ENCODE results near the gene DHCR24. TPM values are rescaled to one million over a fixed set of nuclear protein-coding genes. Genes with fewer than 3 reads are reported as not detected.

Gene DHCR24
- total and polyA plus RNA-seq, 2 experiments from 2014 or later: 124 to 453 TPM

DNA sequence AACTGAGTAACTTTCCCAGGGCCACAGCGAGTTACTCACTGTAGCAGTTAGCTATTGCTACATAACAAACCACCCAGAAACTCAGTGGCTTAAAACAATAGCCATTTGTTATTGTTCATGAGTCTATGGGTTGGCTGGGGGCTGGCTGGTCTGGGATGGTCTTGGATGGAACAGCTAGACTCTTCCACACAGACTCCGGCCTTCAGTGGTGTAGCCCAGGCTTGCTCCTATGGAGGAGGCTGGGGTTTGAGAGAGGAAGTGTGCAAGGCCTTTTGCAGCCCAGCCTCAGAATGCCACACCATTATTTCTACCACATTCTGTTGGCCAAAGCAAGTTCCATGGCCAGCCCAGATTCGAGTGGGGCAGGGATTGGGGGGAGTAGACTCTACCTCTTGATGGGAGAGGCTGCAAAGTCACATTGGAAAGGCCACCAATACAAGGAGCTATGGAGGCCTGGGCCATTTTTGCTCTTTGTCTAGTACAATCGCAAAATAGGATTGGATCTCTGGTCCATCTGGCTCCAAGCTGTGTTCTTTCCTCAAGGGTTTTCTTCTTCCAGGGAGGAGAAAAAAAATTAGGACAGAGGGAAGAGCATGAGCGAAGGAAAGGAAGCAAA, 48.3 kb downstream of the DHCR24 start:
- Histone ChIP-seq H3K4me1 (ENCODE audit: insufficient read depth) (no peaks in the 10 kb centered on the region), H3K27me3 (ENCODE audit: insufficient read depth) (no peaks in the 10 kb centered on the region), H3K9me2 (ENCODE audit: insufficient read depth) (no peaks in the 10 kb centered on the region), H3K36me3 (ENCODE audit: insufficient read depth) (no peaks in the 10 kb centered on the region), H3F3A (replicated peaks; ENCODE audit: low read depth) (no peaks in the 10 kb centered on the region), H3K79me2 (replicated peaks; ENCODE audit: insufficient read depth) (no peaks in the 10 kb centered on the region), H4K20me1 (replicated peaks; ENCODE audit: insufficient read depth) (no peaks in the 10 kb centered on the region), H3K27ac (ENCODE audit: low read depth) (no peak overlapping the region), H3K4me3 (no peak overlapping the region), H3K4me2 (no peak overlapping the region), H2AFZ (no peak overlapping the region)
- Mint-ChIP-seq H3K27me3 (ENCODE audit: insufficient read depth, low read depth, poor library complexity) (peaks cover 11% of the 10 kb centered on the region), H3K9me3 (no peaks in the 10 kb centered on the region), H3K4me3 (no peak overlapping the region), H3K36me3 (ENCODE audit: low read depth) (no peaks in the 10 kb centered on the region; the same call in 2 of the 3 replicates), H3K4me1 (peaks cover 4% of the 10 kb centered on the region; the same call in 1 of the 3 replicates), H3K27ac (no peak overlapping the region)
- ATAC-seq (no peak), DNase-seq (ENCODE audit: low spot score) (no peak)
- TF ChIP-seq, protein P1, sequence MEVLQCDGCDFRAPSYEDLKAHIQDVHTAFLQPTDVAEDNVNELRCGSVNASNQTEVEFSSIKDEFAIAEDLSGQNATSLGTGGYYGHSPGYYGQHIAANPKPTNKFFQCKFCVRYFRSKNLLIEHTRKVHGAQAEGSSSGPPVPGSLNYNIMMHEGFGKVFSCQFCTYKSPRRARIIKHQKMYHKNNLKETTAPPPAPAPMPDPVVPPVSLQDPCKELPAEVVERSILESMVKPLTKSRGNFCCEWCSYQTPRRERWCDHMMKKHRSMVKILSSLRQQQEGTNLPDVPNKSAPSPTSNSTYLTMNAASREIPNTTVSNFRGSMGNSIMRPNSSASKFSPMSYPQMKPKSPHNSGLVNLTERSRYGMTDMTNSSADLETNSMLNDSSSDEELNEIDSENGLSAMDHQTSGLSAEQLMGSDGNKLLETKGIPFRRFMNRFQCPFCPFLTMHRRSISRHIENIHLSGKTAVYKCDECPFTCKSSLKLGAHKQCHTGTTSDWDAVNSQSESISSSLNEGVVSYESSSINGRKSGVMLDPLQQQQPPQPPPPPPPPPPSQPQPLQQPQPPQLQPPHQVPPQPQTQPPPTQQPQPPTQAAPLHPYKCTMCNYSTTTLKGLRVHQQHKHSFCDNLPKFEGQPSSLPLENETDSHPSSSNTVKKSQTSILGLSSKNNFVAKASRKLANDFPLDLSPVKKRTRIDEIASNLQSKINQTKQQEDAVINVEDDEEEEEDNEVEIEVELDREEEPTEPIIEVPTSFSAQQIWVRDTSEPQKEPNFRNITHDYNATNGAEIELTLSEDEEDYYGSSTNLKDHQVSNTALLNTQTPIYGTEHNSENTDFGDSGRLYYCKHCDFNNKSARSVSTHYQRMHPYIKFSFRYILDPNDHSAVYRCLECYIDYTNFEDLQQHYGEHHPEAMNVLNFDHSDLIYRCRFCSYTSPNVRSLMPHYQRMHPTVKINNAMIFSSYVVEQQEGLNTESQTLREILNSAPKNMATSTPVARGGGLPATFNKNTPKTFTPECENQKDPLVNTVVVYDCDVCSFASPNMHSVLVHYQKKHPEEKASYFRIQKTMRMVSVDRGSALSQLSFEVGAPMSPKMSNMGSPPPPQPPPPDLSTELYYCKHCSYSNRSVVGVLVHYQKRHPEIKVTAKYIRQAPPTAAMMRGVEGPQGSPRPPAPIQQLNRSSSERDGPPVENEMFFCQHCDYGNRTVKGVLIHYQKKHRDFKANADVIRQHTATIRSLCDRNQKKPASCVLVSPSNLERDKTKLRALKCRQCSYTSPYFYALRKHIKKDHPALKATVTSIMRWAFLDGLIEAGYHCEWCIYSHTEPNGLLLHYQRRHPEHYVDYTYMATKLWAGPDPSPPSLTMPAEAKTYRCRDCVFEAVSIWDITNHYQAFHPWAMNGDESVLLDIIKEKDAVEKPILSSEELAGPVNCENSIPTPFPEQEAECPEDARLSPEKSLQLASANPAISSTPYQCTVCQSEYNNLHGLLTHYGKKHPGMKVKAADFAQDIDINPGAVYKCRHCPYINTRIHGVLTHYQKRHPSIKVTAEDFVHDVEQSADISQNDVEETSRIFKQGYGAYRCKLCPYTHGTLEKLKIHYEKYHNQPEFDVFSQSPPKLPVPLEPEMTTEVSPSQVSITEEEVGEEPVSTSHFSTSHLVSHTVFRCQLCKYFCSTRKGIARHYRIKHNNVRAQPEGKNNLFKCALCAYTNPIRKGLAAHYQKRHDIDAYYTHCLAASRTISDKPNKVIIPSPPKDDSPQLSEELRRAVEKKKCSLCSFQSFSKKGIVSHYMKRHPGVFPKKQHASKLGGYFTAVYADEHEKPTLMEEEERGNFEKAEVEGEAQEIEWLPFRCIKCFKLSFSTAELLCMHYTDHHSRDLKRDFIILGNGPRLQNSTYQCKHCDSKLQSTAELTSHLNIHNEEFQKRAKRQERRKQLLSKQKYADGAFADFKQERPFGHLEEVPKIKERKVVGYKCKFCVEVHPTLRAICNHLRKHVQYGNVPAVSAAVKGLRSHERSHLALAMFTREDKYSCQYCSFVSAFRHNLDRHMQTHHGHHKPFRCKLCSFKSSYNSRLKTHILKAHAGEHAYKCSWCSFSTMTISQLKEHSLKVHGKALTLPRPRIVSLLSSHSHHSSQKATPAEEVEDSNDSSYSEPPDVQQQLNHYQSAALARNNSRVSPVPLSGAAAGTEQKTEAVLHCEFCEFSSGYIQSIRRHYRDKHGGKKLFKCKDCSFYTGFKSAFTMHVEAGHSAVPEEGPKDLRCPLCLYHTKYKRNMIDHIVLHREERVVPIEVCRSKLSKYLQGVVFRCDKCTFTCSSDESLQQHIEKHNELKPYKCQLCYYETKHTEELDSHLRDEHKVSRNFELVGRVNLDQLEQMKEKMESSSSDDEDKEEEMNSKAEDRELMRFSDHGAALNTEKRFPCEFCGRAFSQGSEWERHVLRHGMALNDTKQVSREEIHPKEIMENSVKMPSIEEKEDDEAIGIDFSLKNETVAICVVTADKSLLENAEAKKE (CRISPR knock-in tag; IDR thresholded peaks at IDR 0.05): no peak
- TF ChIP-seq, protein P2, sequence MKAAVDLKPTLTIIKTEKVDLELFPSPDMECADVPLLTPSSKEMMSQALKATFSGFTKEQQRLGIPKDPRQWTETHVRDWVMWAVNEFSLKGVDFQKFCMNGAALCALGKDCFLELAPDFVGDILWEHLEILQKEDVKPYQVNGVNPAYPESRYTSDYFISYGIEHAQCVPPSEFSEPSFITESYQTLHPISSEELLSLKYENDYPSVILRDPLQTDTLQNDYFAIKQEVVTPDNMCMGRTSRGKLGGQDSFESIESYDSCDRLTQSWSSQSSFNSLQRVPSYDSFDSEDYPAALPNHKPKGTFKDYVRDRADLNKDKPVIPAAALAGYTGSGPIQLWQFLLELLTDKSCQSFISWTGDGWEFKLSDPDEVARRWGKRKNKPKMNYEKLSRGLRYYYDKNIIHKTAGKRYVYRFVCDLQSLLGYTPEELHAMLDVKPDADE (IDR thresholded peaks at IDR 0.05): no peak
- TF ChIP-seq EZH2 (IDR thresholded peaks at IDR 0.05; ENCODE audit: low read depth, unreplicated experiment) (no peak), ZNF331 (CRISPR knock-in tag; IDR thresholded peaks at IDR 0.05; ENCODE audit: low read depth) (no peak), STAT1 (IDR thresholded peaks at IDR 0.05; ENCODE audit: unreplicated experiment) (no peak), ZNF114 (CRISPR knock-in tag; IDR thresholded peaks at IDR 0.05) (no peak), CREB1 (CRISPR knock-in tag; IDR thresholded peaks at IDR 0.05; ENCODE audit: low read depth) (no peak), EZH2phosphoT487 (IDR thresholded peaks at IDR 0.05; ENCODE audit: unreplicated experiment) (no peak), NANOG (IDR thresholded peaks at IDR 0.05; ENCODE audit: borderline replicate concordance) (no peak), JUNB (IDR thresholded peaks at IDR 0.05; ENCODE audit: unreplicated experiment) (no peak), POLR2AphosphoS5 (IDR thresholded peaks at IDR 0.05; ENCODE audit: low read depth) (no peak)
- TF ChIP-seq, protein P3, sequence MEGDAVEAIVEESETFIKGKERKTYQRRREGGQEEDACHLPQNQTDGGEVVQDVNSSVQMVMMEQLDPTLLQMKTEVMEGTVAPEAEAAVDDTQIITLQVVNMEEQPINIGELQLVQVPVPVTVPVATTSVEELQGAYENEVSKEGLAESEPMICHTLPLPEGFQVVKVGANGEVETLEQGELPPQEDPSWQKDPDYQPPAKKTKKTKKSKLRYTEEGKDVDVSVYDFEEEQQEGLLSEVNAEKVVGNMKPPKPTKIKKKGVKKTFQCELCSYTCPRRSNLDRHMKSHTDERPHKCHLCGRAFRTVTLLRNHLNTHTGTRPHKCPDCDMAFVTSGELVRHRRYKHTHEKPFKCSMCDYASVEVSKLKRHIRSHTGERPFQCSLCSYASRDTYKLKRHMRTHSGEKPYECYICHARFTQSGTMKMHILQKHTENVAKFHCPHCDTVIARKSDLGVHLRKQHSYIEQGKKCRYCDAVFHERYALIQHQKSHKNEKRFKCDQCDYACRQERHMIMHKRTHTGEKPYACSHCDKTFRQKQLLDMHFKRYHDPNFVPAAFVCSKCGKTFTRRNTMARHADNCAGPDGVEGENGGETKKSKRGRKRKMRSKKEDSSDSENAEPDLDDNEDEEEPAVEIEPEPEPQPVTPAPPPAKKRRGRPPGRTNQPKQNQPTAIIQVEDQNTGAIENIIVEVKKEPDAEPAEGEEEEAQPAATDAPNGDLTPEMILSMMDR (conservative IDR thresholded peaks at IDR 0.05; ENCODE audit: low read depth in 2 of 2): no peak
- TF ChIP-seq, protein P4, sequence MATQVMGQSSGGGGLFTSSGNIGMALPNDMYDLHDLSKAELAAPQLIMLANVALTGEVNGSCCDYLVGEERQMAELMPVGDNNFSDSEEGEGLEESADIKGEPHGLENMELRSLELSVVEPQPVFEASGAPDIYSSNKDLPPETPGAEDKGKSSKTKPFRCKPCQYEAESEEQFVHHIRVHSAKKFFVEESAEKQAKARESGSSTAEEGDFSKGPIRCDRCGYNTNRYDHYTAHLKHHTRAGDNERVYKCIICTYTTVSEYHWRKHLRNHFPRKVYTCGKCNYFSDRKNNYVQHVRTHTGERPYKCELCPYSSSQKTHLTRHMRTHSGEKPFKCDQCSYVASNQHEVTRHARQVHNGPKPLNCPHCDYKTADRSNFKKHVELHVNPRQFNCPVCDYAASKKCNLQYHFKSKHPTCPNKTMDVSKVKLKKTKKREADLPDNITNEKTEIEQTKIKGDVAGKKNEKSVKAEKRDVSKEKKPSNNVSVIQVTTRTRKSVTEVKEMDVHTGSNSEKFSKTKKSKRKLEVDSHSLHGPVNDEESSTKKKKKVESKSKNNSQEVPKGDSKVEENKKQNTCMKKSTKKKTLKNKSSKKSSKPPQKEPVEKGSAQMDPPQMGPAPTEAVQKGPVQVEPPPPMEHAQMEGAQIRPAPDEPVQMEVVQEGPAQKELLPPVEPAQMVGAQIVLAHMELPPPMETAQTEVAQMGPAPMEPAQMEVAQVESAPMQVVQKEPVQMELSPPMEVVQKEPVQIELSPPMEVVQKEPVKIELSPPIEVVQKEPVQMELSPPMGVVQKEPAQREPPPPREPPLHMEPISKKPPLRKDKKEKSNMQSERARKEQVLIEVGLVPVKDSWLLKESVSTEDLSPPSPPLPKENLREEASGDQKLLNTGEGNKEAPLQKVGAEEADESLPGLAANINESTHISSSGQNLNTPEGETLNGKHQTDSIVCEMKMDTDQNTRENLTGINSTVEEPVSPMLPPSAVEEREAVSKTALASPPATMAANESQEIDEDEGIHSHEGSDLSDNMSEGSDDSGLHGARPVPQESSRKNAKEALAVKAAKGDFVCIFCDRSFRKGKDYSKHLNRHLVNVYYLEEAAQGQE (IDR thresholded peaks at IDR 0.05; ENCODE audit: unreplicated experiment): no peak
